Heart left ventricle (tissue), 16 donors: ENCODE data around the gene CYP2D6. TPM values are rescaled to one million over a fixed set of nuclear protein-coding genes. Genes with fewer than 3 reads are reported as not detected.
A peak's percentile ranks its signal among the peaks of the same experiment; 100 is the strongest.

ENCODE experiments used
- ATAC-seq, 4 donors: fragments of 200-7000 bp; cut with Tn5 transposase; one replicate each; pipeline ENCODE4 v1.9.1; 2020 to 2022; ENCODE audit warnings: moderate library complexity in 4 of 4, mild to moderate bottlenecking in 3 of 4, moderate number of reproducible peaks in 1 of 4
- DNase-seq, 5 donors: peaks; one replicate each; pipeline ENCODE4 v3.0.0-alpha.2; 2020
- H3K27ac ChIP-seq, 12 donors: fragments of 200-600 bp; sonication (generic) in 4 of 12; one replicate each; pipeline versions ENCODE4 v1.5.0 to v1.8.0; 2016 to 2022; ENCODE audit warnings: mild to moderate bottlenecking in 2 of 12
- H3K27me3 ChIP-seq, 9 donors: fragments of 200-600 bp; sonication (generic) in 2 of 9; one replicate each; pipeline versions ENCODE4 v1.5.1 to v1.8.0; 2016 to 2022; ENCODE audit warnings: mild to moderate bottlenecking in 3 of 9
- H3K36me3 ChIP-seq, 9 donors: fragments of 200-600 bp; sonication (generic) in 2 of 9; one replicate each; pipeline versions ENCODE4 v1.5.0 to v1.8.0; 2018 to 2022; ENCODE audit warnings: mild to moderate bottlenecking in 2 of 9
- H3K4me1 ChIP-seq, 12 donors: fragments of 200-600 bp; sonication (generic) in 4 of 12; one replicate each; pipeline versions ENCODE4 v1.5.0 to v1.8.0; 2016 to 2022; ENCODE audit warnings: mild to moderate bottlenecking in 3 of 12
- H3K4me3 ChIP-seq, 12 donors: fragments of 200-600 bp; sonication (generic) in 4 of 12; one replicate each; pipeline versions ENCODE4 v1.5.0 to v1.8.0; 2017 to 2022; ENCODE audit warnings: mild to moderate bottlenecking in 9 of 12, moderate library complexity in 4 of 12
- H3K9me3 ChIP-seq, 12 donors: fragments of 200-600 bp; sonication (generic) in 4 of 12; one replicate each; pipeline versions ENCODE4 v1.5.0 to v1.8.0; 2016 to 2022; ENCODE audit warnings: mild to moderate bottlenecking in 1 of 12
- CTCF ChIP-seq, 12 donors: fragments of 200-600 bp; sonication (generic) in 4 of 12; IDR thresholded peaks; one replicate each; pipeline versions ENCODE4 v1.5.0 to v1.8.0; 2018 to 2022; ENCODE audit warnings: antibody characterized with exemption in 12 of 12, mild to moderate bottlenecking in 5 of 12
- POLR2A ChIP-seq, 2 donors: fragments of 450-650 bp; IDR thresholded peaks; one replicate each; pipeline ENCODE4 v1.6.1; 2017; ENCODE audit warnings: antibody characterized with exemption in 2 of 2, mild to moderate bottlenecking in 2 of 2, moderate library complexity in 2 of 2
- WGBS, 4 donors: extraction: QIAGEN DNeasy Blood & Tissue Kit in 2 of 4; methylation state at CpG; one replicate each; pipeline versions ENCODE4 v1.1.5 to v1.1.7; 2013 to 2018; 5-methylcytosine and 5-hydroxymethylcytosine counted together
- intact Hi-C, 10 donors: fragments of 100-400 bp; cut with DNase I; formaldehyde crosslinking; loops; one replicate each; pipeline versions ENCODE4 v1.11.1 to v1.14.2; 2022
- polyA plus RNA-seq, 2 donors: library from polyadenylated mRNA; stranded (reverse); fragments of 200-250 nt; gene quantifications; one replicate each; pipeline ENCODE4 v1.2.3, GENCODE V29; 2013
- total RNA-seq, 9 donors: library from RNA; depleted of rRNA in 2 of 9; stranded (reverse); fragments of >200 nt in 2 of 9; fragmentation: NEBNext Ultra II Directional in 3 of 9; extraction: Animal tissue kit (Norgen Biotek cat#: 25700) in 3 of 9; gene quantifications; one replicate each; pipeline versions ENCODE4 v1.1.0 to v1.2.4, GENCODE V29; 2016 to 2023
- donor health status: ischemic (EF 13 %, LVEDD 7.1; RV severe dilation, severe dysfunction).
- donor health status: healthy with polysubstance abuse.
- donor health status: DM: no; HTN: yes; CAD: no.
- donor health status: DM: no; HTN: no; CAD: no.
- donor health status: ischemic (EF 25% LVEDD 6.9; RV normal size, moderate dysfunction).
- donor health status: ischemic (EF 25% LVEDD 5.7; RV mildly dilated, moderate dysfunction).
- donor health status: healthy.
- donor health status: DM: yes; HTN: yes; CAD: no.
- donor health status: ischemic (EF 35%, LVEDD 5.7; RV mildly dilated, moderate dysfunction).
- donor health status: nonischemic (EF 11% LVEDD 7.7; RV severe dilation, severe dysfunction).
- donor health status: DM: yes; HTN: yes; CAD: no.
- donor health status: PGD.
- donor health status: ischemic (EF 29% LVEDD 5.4; RV normal size, mild dysfunction).
- donor health status: nonischemic (EF 23%, LVEDD 6.1; RV moderate dilation, normal function).

The CYP2D6 gene
- total and polyA plus RNA-seq, 11 donors: 0.12 to 0.47 (median 0.26) TPM; not detected in 1

- no peak for ATAC-seq
- Histone ChIP-seq H3K4me3 (no peak overlapping the region), H3K27me3 (no peaks in the 10 kb centered on the region), H3K4me1 (peaks cover 0 to 8% (median 0%) of the 10 kb centered on the region in 12 donors), H3K27ac (no peak overlapping the region), H3K36me3 (peaks cover 0 to 23% (median 12%) of the 10 kb centered on the region in 9 donors), H3K9me3 (no peaks in the 10 kb centered on the region)
- no peak for DNase-seq
- WGBS, 4 donors: 93 to 95% (median 95%) methylated on average over 16 of the region's 16 CpGs
- TF ChIP-seq POLR2A (IDR thresholded peaks at IDR 0.05) (no peak), CTCF (IDR thresholded peaks at IDR 0.05) (no peak)
- intact Hi-C loops: no loop called here
Measured at GRCh38 chr22:42158456-42159132, 28.0 kb upstream of the CYP2D6 start.

GRCh38 chr22:42156598-42156997 is 26.0 kb upstream of the CYP2D6 start:
- Histone ChIP-seq H3K9me3 (no peaks in the 10 kb centered on the region), H3K27me3 (no peaks in the 10 kb centered on the region), H3K4me1 (peaks cover 0 to 8% (median 0%) of the 10 kb centered on the region in 12 donors), H3K27ac (no peak overlapping the region), H3K4me3 (no peak overlapping the region), H3K36me3 (peaks cover 0 to 17% (median 9%) of the 10 kb centered on the region in 9 donors)
- ATAC-seq (peak; percentile 29 to 82 (median 53)), DNase-seq (no peak)
- intact Hi-C loops: no loop called here
- TF ChIP-seq CTCF (IDR thresholded peaks at IDR 0.05): no peak
- TF ChIP-seq POLR2A (IDR thresholded peaks at IDR 0.05): no peak
- 63 to 68% (median 66%) methylated on average over 5 of the region's 5 CpGs for WGBS, 4 donors

DNA sequence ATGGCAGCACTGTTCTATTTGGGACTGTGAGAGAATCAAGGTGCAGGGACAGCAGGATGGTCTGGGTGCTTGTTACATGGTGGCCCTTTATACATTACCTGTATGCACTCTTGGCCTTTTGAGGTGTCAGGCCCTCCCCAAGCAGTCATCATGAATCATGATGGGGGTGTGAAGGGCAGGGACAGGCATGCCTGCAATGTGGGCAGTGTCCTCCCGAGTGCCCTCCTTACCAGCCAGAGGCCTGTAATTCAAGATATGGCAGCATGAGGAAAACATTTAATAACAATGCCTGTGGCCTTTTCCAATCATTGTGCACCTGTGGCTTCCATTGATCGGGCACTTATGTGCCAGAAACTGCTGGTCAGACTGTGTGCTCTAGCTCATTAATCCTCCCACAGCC is 25.5 kb upstream of the CYP2D6 start:
- 60 to 89% (median 78%) methylated on average over 2 of the region's 2 CpGs for WGBS, 4 donors
- DNase-seq (no peak), ATAC-seq (peak in 1 of 4 donors; percentile 36)
- intact Hi-C loops: no loop called here
- H3K9me3 ChIP-seq: no peaks in the 10 kb centered on the region
- H3K4me3 ChIP-seq: no peak overlapping the region
- H3K27me3 ChIP-seq: no peaks in the 10 kb centered on the region
- H3K27ac ChIP-seq: no peak overlapping the region
- no peak for TF ChIP-seq CTCF (IDR thresholded peaks at IDR 0.05)
- no peak for TF ChIP-seq POLR2A (IDR thresholded peaks at IDR 0.05)
- peaks cover 0 to 8% (median 0%) of the 10 kb centered on the region in 12 donors for H3K4me1 ChIP-seq
- peaks cover 0 to 14% (median 7%) of the 10 kb centered on the region in 9 donors for H3K36me3 ChIP-seq

DNA sequence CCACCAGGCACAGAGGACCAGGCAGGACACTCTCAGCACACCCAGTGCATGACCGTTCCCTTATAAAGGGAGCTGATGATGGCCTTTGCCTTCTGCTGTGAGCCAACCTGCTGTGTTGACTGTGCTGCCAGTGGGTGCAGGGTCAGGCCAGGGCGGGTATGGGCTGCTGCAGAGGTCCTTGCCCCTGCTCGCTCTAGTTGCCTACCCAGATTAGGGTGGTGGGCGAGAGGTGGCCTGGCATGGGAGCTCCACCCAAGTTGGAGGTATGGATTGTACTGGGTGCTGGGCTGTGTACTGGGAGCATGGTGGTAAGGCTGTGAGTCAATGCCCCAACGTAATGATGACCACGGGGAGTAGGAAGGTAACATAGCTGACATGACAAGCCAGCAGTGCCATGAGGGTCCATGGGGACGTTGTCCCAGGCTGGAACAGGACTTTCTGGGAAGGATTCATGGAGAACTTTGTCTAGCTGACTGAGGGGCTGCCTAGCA is 24.5 kb upstream of the CYP2D6 start:
- ATAC-seq (no peak), DNase-seq (no peak)
- H3K36me3 ChIP-seq: peaks cover 0 to 14% (median 6%) of the 10 kb centered on the region in 9 donors
- no peaks in the 10 kb centered on the region for H3K9me3 ChIP-seq
- intact Hi-C loops: no loop called here
- no peak overlapping the region for H3K27ac ChIP-seq
- no peak for TF ChIP-seq CTCF (IDR thresholded peaks at IDR 0.05)
- TF ChIP-seq POLR2A (IDR thresholded peaks at IDR 0.05): no peak
- no peak overlapping the region for H3K4me3 ChIP-seq
- H3K4me1 ChIP-seq: peaks cover 0 to 8% (median 0%) of the 10 kb centered on the region in 12 donors
- 94 to 97% (median 94%) methylated on average over 6 to 7 of the region's 7 CpGs for WGBS, 4 donors
- no peaks in the 10 kb centered on the region for H3K27me3 ChIP-seq
